GM12874 (cell line): ENCODE measurements around the gene CDK10.

Experiments used
- TF ChIP-seq, protein P1 (sequence below): IDR thresholded peaks from 2 replicates; pipeline ENCODE4 v1.5.1; 2011; ENCODE audit warnings: low read depth, mild to moderate bottlenecking, control low read depth, low read length, moderate library complexity; ENCODE audit not compliant: insufficient read depth

The CDK10 gene

DNA sequence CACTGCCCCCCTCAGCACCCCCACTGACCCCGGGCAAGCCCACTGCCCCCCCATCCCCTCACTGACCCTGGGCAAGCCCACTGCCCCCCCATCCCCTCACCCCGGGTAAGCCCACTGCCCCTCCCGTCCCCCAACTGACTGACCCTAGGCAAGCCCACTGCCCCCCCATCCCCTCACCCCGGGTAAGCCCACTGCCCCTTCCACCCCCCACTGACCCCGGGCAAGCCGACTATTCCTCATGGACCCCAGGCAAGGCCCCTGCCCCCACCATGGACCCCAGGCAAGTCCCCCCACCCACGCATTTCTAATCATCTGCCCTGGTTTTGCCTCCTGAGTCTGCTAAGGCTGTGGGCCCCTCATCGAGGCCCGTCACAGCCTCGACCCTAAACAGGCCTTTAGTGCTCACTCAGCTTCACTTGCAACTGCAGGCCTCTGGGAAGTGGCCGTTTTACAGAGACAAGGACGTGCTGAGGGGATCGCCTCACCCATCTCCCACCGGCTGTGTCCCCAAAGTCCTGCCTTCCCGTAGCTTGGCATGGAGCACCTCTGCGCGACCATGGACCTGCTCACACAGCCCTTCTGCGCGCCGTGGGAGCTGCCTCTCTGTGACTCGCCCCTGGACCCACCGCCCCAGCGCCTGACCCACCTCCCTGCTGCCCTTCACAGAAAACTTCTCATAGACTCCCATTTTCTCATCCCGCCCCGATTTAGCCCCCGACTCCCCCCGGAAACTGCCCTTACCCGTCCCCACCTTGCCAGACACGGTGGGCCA is 30.6 kb downstream of the CDK10 start:
- TF ChIP-seq, protein P1, sequence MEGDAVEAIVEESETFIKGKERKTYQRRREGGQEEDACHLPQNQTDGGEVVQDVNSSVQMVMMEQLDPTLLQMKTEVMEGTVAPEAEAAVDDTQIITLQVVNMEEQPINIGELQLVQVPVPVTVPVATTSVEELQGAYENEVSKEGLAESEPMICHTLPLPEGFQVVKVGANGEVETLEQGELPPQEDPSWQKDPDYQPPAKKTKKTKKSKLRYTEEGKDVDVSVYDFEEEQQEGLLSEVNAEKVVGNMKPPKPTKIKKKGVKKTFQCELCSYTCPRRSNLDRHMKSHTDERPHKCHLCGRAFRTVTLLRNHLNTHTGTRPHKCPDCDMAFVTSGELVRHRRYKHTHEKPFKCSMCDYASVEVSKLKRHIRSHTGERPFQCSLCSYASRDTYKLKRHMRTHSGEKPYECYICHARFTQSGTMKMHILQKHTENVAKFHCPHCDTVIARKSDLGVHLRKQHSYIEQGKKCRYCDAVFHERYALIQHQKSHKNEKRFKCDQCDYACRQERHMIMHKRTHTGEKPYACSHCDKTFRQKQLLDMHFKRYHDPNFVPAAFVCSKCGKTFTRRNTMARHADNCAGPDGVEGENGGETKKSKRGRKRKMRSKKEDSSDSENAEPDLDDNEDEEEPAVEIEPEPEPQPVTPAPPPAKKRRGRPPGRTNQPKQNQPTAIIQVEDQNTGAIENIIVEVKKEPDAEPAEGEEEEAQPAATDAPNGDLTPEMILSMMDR, result no peak

DNA sequence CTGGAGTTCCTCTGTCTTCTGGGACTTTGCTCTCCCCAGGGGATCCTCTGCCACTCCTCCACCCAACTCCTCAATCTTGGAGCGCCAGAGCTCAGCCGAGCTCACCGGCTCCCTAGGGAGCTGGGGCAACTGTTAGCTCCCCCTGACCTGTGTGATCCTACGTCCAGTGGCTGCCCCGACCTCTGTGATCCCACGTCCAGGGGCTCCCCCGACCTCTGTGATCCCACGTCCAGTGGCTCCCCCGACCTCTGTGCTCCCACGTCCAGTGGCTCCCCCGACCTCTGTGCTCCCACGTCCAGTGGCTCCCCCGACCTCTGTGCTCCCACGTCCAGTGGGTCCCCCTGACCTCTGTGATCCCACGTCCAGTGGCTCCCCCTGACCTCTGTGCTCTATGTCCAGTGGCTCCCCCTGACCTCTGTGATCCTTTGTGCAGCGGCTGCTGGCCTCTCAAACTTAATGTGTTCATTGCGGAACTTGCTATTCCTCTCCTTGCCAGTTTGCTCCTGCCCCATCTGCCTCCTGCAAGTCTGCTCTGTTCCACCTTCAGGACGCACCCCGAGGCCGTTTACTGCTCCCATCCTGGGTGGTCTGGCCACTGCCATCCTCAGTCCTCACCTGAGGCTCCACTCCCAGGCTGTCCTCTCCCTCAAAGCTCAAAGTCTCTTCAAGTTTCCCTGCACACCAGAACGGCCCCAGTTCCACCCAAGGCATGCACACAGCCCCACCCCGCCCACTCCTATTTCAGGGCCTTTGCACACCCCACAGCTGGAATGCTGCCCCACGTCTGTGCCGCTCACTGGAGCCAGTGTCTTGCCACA is 31.4 kb downstream of the CDK10 start:
- TF ChIP-seq, protein P1, result no peak

DNA sequence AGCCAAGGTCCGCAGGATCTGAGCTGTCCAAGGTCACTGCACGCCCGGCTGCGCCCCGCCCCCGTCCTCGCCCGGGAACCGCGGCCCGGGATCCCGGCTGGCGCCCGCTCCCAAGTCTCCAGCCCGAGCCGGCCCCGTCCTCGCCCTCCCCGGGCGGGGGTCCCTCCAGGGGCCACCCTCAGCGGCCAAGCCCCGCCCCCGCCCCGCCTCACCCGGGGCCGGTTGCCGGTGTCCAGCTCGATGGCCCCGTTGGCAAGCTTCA is 34.0 kb downstream of the CDK10 start:
- TF ChIP-seq, protein P1, result no peak

DNA sequence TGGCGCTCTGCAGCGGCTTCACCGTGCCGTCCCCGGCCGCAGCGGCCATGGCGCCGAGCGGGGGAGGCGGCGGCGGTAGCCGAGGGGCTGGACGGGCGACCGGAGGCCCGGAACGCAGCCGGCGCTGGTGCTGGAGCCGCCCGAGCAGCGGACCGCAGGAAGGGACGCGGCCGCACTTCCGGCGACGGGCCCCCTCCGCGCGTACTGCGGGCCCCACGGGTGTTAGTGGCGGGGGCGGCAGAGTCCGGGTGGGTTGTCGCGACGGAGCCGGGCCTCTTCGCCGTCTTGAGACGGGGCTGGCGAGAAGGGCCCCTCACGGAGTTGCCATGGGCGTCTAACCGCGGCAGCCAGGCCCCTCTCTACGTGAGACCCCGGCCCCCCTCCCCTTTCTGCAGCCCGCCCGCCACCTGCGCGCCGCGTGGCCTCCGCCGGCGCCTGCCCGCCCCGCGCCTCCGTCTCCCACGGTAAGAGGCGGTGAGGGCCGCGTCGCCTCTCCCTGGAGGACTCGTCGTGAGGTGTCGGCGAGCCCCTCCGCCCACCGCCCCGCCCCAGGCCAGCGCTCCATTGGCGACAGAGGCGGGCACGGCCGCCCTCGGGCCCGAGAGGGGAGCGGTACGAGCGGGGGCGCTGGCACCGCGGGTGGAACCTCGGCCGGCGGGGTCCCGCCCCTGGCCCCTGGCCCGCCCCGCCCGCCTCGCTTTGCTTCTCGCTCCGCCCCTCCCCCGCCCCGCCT is 34.5 kb downstream of the CDK10 start, which contains the start of the genes VPS9D1 and ZNF276:
VPS9D1 (minus strand) TSS at position 86 of the 733 bp plus-strand sequence; CDS start at position 49, 37 bp downstream.
ZNF276 (plus strand) TSS at position 725 of the 733 bp plus-strand sequence. CDS start 104 bp downstream, outside the sequence.
- TF ChIP-seq, protein P1, result no peak

DNA sequence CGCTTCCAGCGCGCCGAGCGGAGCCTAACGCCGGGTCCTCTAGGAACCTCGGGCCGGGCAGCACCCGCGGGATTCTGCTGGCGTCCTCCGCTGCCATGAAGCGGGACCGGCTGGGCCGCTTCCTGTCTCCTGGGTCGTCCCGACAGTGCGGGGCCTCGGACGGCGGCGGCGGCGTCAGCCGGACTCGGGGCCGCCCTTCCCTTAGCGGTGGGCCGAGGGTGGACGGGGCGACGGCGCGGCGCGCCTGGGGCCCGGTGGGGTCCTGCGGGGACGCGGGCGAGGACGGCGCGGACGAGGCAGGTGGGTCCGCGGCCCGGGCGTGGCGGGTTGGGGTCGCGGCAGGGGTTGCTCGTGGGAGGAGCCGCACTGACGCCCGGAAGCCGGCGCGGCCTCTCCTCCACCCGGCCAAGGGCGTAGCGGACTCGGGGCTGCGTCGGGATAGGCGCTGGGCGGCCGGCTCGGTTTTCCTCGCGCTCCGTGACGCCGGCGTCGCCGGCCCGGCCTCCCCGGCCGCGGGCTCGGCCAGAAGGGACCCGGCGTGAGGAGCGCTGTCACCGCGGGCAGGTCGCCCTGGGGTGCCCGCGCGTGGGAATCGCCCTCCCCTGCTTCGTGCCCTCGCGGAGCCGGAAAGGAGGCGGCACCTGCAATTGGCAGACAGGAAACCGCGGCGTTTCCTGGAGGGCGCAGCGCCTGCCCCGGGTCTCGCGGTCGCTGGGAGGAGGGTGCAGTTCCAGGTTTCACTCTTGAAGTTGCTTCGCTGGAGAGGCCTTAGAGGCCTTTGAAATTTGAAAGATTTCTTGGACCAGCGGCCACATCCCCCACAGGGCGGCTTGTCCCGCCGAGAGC is 35.3 kb downstream of the CDK10 start:
- TF ChIP-seq, protein P1, result no peak

DNA sequence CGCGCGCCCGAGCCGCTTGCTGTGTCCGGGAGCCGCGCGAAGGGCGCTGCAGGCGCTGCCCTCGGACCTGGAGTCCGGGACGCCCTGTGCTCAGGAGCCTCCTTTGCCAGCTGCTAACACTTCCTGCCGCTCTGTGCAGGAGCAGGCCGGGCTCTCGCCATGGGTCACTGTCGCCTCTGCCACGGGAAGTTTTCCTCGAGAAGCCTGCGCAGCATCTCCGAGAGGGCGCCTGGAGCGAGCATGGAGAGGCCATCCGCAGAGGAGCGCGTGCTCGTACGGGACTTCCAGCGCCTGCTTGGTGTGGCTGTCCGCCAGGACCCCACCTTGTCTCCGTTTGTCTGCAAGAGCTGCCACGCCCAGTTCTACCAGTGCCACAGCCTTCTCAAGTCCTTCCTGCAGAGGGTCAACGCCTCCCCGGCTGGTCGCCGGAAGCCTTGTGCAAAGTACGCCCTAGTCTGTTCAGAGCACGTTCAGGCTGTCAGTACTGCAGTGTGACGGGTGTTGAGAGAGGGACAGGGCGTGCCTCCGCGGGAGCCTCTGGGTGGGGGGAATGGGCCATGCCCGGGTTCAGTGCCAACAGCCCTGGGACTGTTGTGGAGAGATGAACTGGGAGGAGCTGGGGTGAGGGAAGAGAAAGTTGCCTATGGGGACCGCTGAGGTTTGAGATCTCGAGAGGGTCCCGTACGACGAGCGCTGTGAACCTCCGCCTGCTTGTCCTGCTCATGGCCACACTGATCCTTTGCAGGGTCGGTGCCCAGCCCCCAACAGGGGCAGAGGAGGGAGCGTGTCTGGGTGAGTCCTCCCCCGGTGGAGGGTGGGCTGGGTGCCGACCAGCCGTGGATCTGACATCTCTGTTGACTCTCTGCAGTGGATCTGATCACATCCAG is 36.1 kb downstream of the CDK10 start:
- TF ChIP-seq, protein P1, result no peak
